Endothelial cell of umbilical vein (primary cell): Measurements from ENCODE around the gene CMTM8. TPM values are rescaled to one million over a fixed set of nuclear protein-coding genes. Genes with fewer than 3 reads are reported as not detected.

Experiments
- BruUV-seq: library from RNA; stranded (reverse); fragments of 400-500 nt; replicated peaks from 2 replicates; lab custom pipeline; 2021; lab: Mats Ljungman, UMichigan
- CTCF ChIA-PET: fragments of 300-600, 350-600 bp; sonication (Branson Sonifier 250); formaldehyde crosslinking; loops from one replicate; lab custom pipeline; 2021; ENCODE audit warnings: antibody characterized with exemption, inconsistent platforms; lab: Charles Lee
- POLR2A ChIA-PET: fragments of 300-600, 350-600 bp; sonication (Branson Sonifier 250); formaldehyde crosslinking; loops from one replicate; lab custom pipeline; 2021; ENCODE audit warnings: antibody characterized with exemption, inconsistent platforms; lab: Charles Lee
- DNase-seq: peaks from one replicate; pipeline ENCODE4 v3.0.0-alpha.2; 2011; ENCODE audit warnings: low read depth, low spot score
- FAIRE-seq: peaks from 2 replicates; lab custom pipeline; 2011; peaks lifted over from hg19 to GRCh38; lab: Jason Lieb, UNC
- H2AFZ ChIP-seq: 2 replicates; pipeline ENCODE4 v1.6.0; 2012; ENCODE audit warnings: low read depth, low read length, control low read depth, inconsistent platforms
- H3K27ac ChIP-seq: 2 replicates; pipeline ENCODE4 v1.5.1; 2011; ENCODE audit warnings: low read depth, mild to moderate bottlenecking, control low read depth, low read length, moderate library complexity; ENCODE audit not compliant: insufficient read depth
- H3K27me3 ChIP-seq, 2 experiments: 2 replicates each; pipeline versions ENCODE4 v1.6.0 to v1.6.1; 2011; ENCODE audit warnings: low read length in 2 of 2, mixed read lengths in 1 of 2; ENCODE audit not compliant: control insufficient read depth in 2 of 2, insufficient read depth in 2 of 2
- H3K36me3 ChIP-seq, 2 experiments: 2 replicates in 1 of 2; 3 replicates in 1 of 2; pipeline ENCODE4 v1.5.1; 2011; ENCODE audit warnings: low read length in 2 of 2, mild to moderate bottlenecking in 1 of 2, moderate library complexity in 1 of 2; ENCODE audit not compliant: control insufficient read depth in 2 of 2, insufficient read depth in 2 of 2; ENCODE audit errors: extremely low read depth in 1 of 2
- H3K4me1 ChIP-seq: 3 replicates; pipeline ENCODE4 v1.5.1; 2011; ENCODE audit warnings: mild to moderate bottlenecking, low read length; ENCODE audit not compliant: control insufficient read depth, insufficient read depth; ENCODE audit errors: extremely low read depth
- H3K4me2 ChIP-seq: 2 replicates; pipeline ENCODE4 v1.6.1; 2011; ENCODE audit warnings: low read length, control low read depth, mixed read lengths; ENCODE audit not compliant: insufficient read depth
- H3K4me3 ChIP-seq, 3 experiments: fragments of 200-600 bp in 1 of 3; sonication (generic), shearing (Covaris generic) in 1 of 3; replicated peaks in 1 of 3; 2 replicates each; pipeline ENCODE4 v1.5.1; 2011 to 2016; ENCODE audit warnings: control low read depth in 3 of 3, low read length in 3 of 3, mild to moderate bottlenecking in 2 of 3, inconsistent platforms in 1 of 3, low read depth in 1 of 3, moderate library complexity in 1 of 3; ENCODE audit not compliant: insufficient read depth in 1 of 3
- H3K79me2 ChIP-seq: 2 replicates; pipeline ENCODE4 v1.6.0; 2012; ENCODE audit warnings: low read length, inconsistent platforms; ENCODE audit not compliant: control insufficient read depth, insufficient read depth
- H3K9ac ChIP-seq: replicated peaks from 2 replicates; pipeline ENCODE3; 2011; ENCODE audit warnings: low read length, control low read depth; ENCODE audit not compliant: insufficient read depth; ENCODE audit errors: extremely low read depth
- H3K9me1 ChIP-seq: replicated peaks from 3 replicates; pipeline ENCODE4 v1.6.0; 2011; ENCODE audit warnings: mild to moderate bottlenecking, low read length; ENCODE audit not compliant: control insufficient read depth, insufficient read depth; ENCODE audit errors: extremely low read depth
- H3K9me3 ChIP-seq: replicated peaks from 2 replicates; pipeline ENCODE4 v1.5.1; 2012; ENCODE audit warnings: low read length, inconsistent platforms; ENCODE audit not compliant: control insufficient read depth, insufficient read depth
- H4K20me1 ChIP-seq: replicated peaks from 2 replicates; pipeline ENCODE3; 2011; ENCODE audit warnings: mild to moderate bottlenecking, low read length; ENCODE audit not compliant: control insufficient read depth, insufficient read depth; ENCODE audit errors: extremely low read depth
- EZH2 ChIP-seq: IDR thresholded peaks from 2 replicates; pipeline ENCODE4 v1.6.1; 2012; ENCODE audit warnings: borderline replicate concordance, low read depth, mild to moderate bottlenecking, moderate library complexity, low read length, inconsistent platforms; ENCODE audit not compliant: severe bottlenecking
- FOS ChIP-seq: IDR thresholded peaks from 2 replicates; pipeline ENCODE4 v1.6.1; 2011; ENCODE audit warnings: mild to moderate bottlenecking, low read length, moderate library complexity, borderline replicate concordance; ENCODE audit not compliant: insufficient read depth
- GATA2 ChIP-seq: IDR thresholded peaks from 2 replicates; pipeline ENCODE4 v1.7.0; 2011; ENCODE audit warnings: low read depth, mild to moderate bottlenecking, moderate library complexity, mixed read lengths, low read length; ENCODE audit not compliant: insufficient read length, insufficient read depth
- JUN ChIP-seq: IDR thresholded peaks from 2 replicates; pipeline ENCODE4 v1.6.1; 2011; ENCODE audit warnings: borderline replicate concordance, low read depth; ENCODE audit not compliant: insufficient read length, insufficient read depth
- MYC ChIP-seq: IDR thresholded peaks from one replicate; pipeline ENCODE4 v1.6.1; 2011; ENCODE audit warnings: mild to moderate bottlenecking, low read depth, low read length
- POLR2A ChIP-seq: IDR thresholded peaks from 2 replicates; pipeline ENCODE4 v1.6.1; 2012; ENCODE audit warnings: low read depth, mild to moderate bottlenecking, control low read depth, low read length
- POLR2AphosphoS5 ChIP-seq: IDR thresholded peaks from 2 replicates; pipeline ENCODE4 v1.6.1; 2012; ENCODE audit warnings: low read depth, mild to moderate bottlenecking, control low read depth, low read length, moderate library complexity; ENCODE audit not compliant: insufficient read depth
- dilution Hi-C: fragments of 300-500 bp; cut with MboI; formaldehyde crosslinking; loops from one replicate; pipeline ENCODE4 v1.15.0; 2019; ENCODE audit warnings: low sequenced_read_pairs; ENCODE audit not compliant: extremely low pct_ligation_motif_present
- intact Hi-C: fragments of 100-400 bp; cut with micrococcal nuclease; formaldehyde crosslinking; loops from one replicate; pipeline ENCODE4 v1.10.0; 2022
- polyA plus RNA-seq, 4 experiments: library from polyadenylated mRNA; depleted of rRNA in 3 of 4; stranded (reverse) in 3 of 4; unstranded in 1 of 4; fragments of >200 nt; gene quantifications; 2 replicates each; pipeline versions ENCODE4 v1.2.1 to v1.2.3, GENCODE V29; 2011 to 2012; ENCODE audit warnings: missing spikeins in 1 of 4
- total RNA-seq: library from RNA; stranded (reverse); gene quantifications from 2 replicates; pipeline ENCODE4 v1.2.3, GENCODE V29; 2021
- TF ChIP-seq, protein P1 (sequence below): IDR thresholded peaks from 2 replicates; pipeline ENCODE4 v1.6.1; 2011; ENCODE audit not compliant: insufficient read depth, insufficient read length
- TF ChIP-seq, protein P2 (sequence below), 2 donors: IDR thresholded peaks; 1 replicate in 1 of 2; 2 replicates in 1 of 2; pipeline ENCODE4 v1.5.1; 2011; ENCODE audit warnings: low read length in 2 of 2, mild to moderate bottlenecking in 2 of 2, moderate library complexity in 2 of 2, control low read depth in 1 of 2, inconsistent platforms in 1 of 2, low read depth in 1 of 2; ENCODE audit not compliant: insufficient read depth in 1 of 2; ENCODE audit errors: extremely low read depth in 1 of 2

CMTM8 gene
- total and polyA plus RNA-seq, 2 donors (not counting 3 experiments of a cell fraction or from before 2014, with no cell fraction given), result 7.3 to 11.9 TPM

DNA sequence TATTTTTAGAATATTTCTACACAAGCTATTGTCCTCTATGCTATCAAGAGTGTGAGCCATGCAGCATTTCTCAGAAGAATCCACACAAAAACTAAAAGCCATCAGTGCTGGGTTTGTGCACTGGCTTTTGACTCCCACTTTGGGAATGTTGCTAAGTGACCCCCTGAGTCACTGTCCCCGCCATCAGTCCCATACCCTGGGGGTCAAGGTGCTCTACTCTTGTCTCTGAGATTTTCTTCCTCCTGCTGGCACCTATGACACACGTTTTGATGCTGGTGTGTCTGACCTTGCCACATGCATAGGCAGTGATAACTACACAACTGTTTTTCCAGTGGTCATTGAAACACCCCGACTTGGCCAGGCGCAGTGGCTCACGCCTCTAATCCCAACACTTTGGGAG lies 173.0 kb downstream of the CMTM8 start:
- no peak overlapping the region for H3K4me2 ChIP-seq
- no peaks in the 10 kb centered on the region for H4K20me1 ChIP-seq
- POLR2A ChIA-PET, result no interaction called here
- H3K27me3 ChIP-seq, result no peaks in the 10 kb centered on the region
- no peaks in the 10 kb centered on the region for H3K36me3 ChIP-seq
- H3K4me3 ChIP-seq, result no peak overlapping the region
- intact Hi-C loops (no loop called here), dilution Hi-C loops (no loop called here)
- no peaks in the 10 kb centered on the region for H3K9me1 ChIP-seq
- BruUV-seq, result no TSS peak
- H3K27ac ChIP-seq, result no peak overlapping the region
- FAIRE-seq, result no peak
- H3K4me1 ChIP-seq, result peaks cover 35% of the 10 kb centered on the region
- H2AFZ ChIP-seq, result no peak overlapping the region
- H3K9ac ChIP-seq, result no peak overlapping the region
- no peaks in the 10 kb centered on the region for H3K9me3 ChIP-seq
- CTCF ChIA-PET, result interaction anchor here (0.9 to 1.4 kb wide), 3 partner anchors 36 to 58 kb away, joined by 3 to 5 read pairs (median 4); no protein-coding TSS in a partner anchor
- no peak for DNase-seq
- TF ChIP-seq EZH2, result no peak
- TF ChIP-seq, protein P1, sequence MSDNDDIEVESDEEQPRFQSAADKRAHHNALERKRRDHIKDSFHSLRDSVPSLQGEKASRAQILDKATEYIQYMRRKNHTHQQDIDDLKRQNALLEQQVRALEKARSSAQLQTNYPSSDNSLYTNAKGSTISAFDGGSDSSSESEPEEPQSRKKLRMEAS, result no peak
- TF ChIP-seq POLR2A, result no peak
- TF ChIP-seq JUN, result no peak
- TF ChIP-seq POLR2AphosphoS5, result no peak
- TF ChIP-seq, protein P2, sequence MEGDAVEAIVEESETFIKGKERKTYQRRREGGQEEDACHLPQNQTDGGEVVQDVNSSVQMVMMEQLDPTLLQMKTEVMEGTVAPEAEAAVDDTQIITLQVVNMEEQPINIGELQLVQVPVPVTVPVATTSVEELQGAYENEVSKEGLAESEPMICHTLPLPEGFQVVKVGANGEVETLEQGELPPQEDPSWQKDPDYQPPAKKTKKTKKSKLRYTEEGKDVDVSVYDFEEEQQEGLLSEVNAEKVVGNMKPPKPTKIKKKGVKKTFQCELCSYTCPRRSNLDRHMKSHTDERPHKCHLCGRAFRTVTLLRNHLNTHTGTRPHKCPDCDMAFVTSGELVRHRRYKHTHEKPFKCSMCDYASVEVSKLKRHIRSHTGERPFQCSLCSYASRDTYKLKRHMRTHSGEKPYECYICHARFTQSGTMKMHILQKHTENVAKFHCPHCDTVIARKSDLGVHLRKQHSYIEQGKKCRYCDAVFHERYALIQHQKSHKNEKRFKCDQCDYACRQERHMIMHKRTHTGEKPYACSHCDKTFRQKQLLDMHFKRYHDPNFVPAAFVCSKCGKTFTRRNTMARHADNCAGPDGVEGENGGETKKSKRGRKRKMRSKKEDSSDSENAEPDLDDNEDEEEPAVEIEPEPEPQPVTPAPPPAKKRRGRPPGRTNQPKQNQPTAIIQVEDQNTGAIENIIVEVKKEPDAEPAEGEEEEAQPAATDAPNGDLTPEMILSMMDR (IDR thresholded peaks at IDR 0.05; ENCODE audit: extremely low read depth in 1 of 2, insufficient read depth in 1 of 2, low read depth in 1 of 2, low read length in 2 of 2), result no peak
- no peak for TF ChIP-seq GATA2
- no peak for TF ChIP-seq MYC
- no peak for TF ChIP-seq FOS
- peaks cover 53% of the 10 kb centered on the region for H3K79me2 ChIP-seq
